A549 (cell line): ENCODE measurements around the gene PEX14. TPM values are rescaled to one million over a fixed set of nuclear protein-coding genes. Genes with fewer than 3 reads are reported as not detected.

Source experiments
- ATAC-seq, 2 experiments: fragments of 200-7000 bp in 1 of 2; fragments of >200 bp in 1 of 2; cut with Nextera tagmentation in 1 of 2; cut with Tn5 transposase in 1 of 2; 3 replicates each; pipeline versions ENCODE4 v1.8.0 to v1.9.1; 2018 to 2020; ENCODE audit warnings: mild to moderate bottlenecking in 1 of 2, moderate library complexity in 1 of 2
- CTCF ChIA-PET: fragments of 300-600 bp; sonication (Branson Sonifier 250); formaldehyde crosslinking; extraction: SDS; loops from one replicate; lab custom pipeline; 2021; ENCODE audit warnings: antibody characterized with exemption, inconsistent platforms; lab: Yijun Ruan, JAX
- POLR2A ChIA-PET: fragments of 350-600 bp; formaldehyde crosslinking; extraction: SDS; loops from one replicate; lab custom pipeline; 2021; ENCODE audit warnings: antibody characterized with exemption, inconsistent platforms; lab: Yijun Ruan, JAX
- DNase-seq, 2 experiments: peaks; one replicate each; pipeline versions ENCODE4 v3.0.0 to v3.0.0-alpha.2; 2011 to 2016; ENCODE audit warnings: low read depth in 1 of 2, low spot score in 1 of 2
- FAIRE-seq: peaks from 2 replicates; lab custom pipeline; 2011; peaks lifted over from hg19 to GRCh38; lab: Jason Lieb, UNC
- H3K27ac ChIP-seq, 2 experiments: fragments of >200 bp; sonication (Bioruptor Twin); formaldehyde crosslinking; 3 replicates each; pipeline ENCODE4 v1.5.1; 2016 to 2017
- H3K4me1 ChIP-seq: fragments of >200 bp; sonication (Bioruptor Twin); formaldehyde crosslinking; 3 replicates; pipeline ENCODE4 v1.6.1; 2016
- H3K4me2 ChIP-seq: fragments of >200 bp; sonication (Bioruptor Twin); formaldehyde crosslinking; 3 replicates; pipeline ENCODE4 v1.6.1; 2016
- H3K4me3 ChIP-seq: fragments of >200 bp; sonication (Bioruptor Twin); formaldehyde crosslinking; 3 replicates; pipeline ENCODE4 v1.5.1; 2016
- H3K9me3 ChIP-seq: fragments of >200 bp; sonication (Bioruptor Twin); formaldehyde crosslinking; 3 replicates; pipeline ENCODE4 v1.6.1; 2016
- BCL3 ChIP-seq: fragments of >200 bp; sonication (Bioruptor Twin); formaldehyde crosslinking; IDR thresholded peaks from 3 replicates; pipeline ENCODE4 v1.6.1; 2016
- CEBPB ChIP-seq, 2 experiments: fragments of >200 bp in 1 of 2; sonication (Bioruptor Twin) in 1 of 2; formaldehyde crosslinking in 1 of 2; IDR thresholded peaks; 2 replicates each; pipeline ENCODE4 v1.6.1; 2012 to 2016
- CTCF ChIP-seq: fragments of >200 bp; sonication (Bioruptor Twin); formaldehyde crosslinking; IDR thresholded peaks from 3 replicates; pipeline ENCODE4 v1.5.1; 2016
- EP300 ChIP-seq, 2 experiments: fragments of >200 bp; sonication (Bioruptor Twin); formaldehyde crosslinking; IDR thresholded peaks; 2 replicates in 1 of 2; 3 replicates in 1 of 2; pipeline ENCODE4 v1.6.1; 2016 to 2017
- ESRRA ChIP-seq: fragments of 150-350 bp; IDR thresholded peaks from 2 replicates; pipeline ENCODE4 v1.6.1; 2014; ENCODE audit warnings: mild to moderate bottlenecking, low read length, borderline replicate concordance
- FOSL2 ChIP-seq, 2 experiments: fragments of 450-650 bp in 1 of 2; fragments of >200 bp in 1 of 2; sonication (Bioruptor Twin) in 1 of 2; formaldehyde crosslinking; IDR thresholded peaks; 2 replicates each; pipeline versions ENCODE4 v1.5.0 to v1.6.1; 2016 to 2020; ENCODE audit warnings: mild to moderate bottlenecking in 1 of 2, moderate library complexity in 1 of 2
- HEYL ChIP-seq: fragments of 250-450 bp; sonication (Bioruptor Pico); IDR thresholded peaks from 2 replicates; pipeline ENCODE4 v1.8.0; 2021; ENCODE audit warnings: mild to moderate bottlenecking, moderate library complexity
- HOXA7 ChIP-seq: fragments of 250-450 bp; sonication (Bioruptor Pico); IDR thresholded peaks from 2 replicates; pipeline ENCODE4 v1.5.0; 2020; ENCODE audit warnings: mild to moderate bottlenecking, moderate library complexity
- HOXB5 ChIP-seq: fragments of 250-450 bp; sonication (Bioruptor Pico); IDR thresholded peaks from 2 replicates; pipeline ENCODE4 v1.5.0; 2020; ENCODE audit warnings: mild to moderate bottlenecking, moderate library complexity
- JUN ChIP-seq, 2 experiments: fragments of >200 bp; sonication (Bioruptor Twin); formaldehyde crosslinking; IDR thresholded peaks; 2 replicates in 1 of 2; 3 replicates in 1 of 2; pipeline ENCODE4 v1.6.1; 2016 to 2017
- JUNB ChIP-seq: fragments of >200 bp; sonication (Bioruptor Twin); formaldehyde crosslinking; IDR thresholded peaks from 2 replicates; pipeline ENCODE4 v1.6.1; 2016
- KDM1A ChIP-seq: fragments of 200-600 bp; sonication (generic); IDR thresholded peaks from 2 replicates; pipeline ENCODE4 v1.6.1; 2016; ENCODE audit warnings: low read depth, mild to moderate bottlenecking
- PHF8 ChIP-seq: fragments of 200-600 bp; sonication (generic); IDR thresholded peaks from 2 replicates; pipeline ENCODE4 v1.6.1; 2016; ENCODE audit warnings: low read depth, mild to moderate bottlenecking, antibody characterized with exemption, moderate library complexity, borderline replicate concordance
- RCOR1 ChIP-seq: fragments of 150-350 bp; IDR thresholded peaks from 2 replicates; pipeline ENCODE4 v1.6.1; 2014; ENCODE audit warnings: antibody characterized with exemption, low read length, low read depth
- RFX5 ChIP-seq: fragments of 450-650 bp; IDR thresholded peaks from 2 replicates; pipeline ENCODE4 v1.7.1; 2014; ENCODE audit warnings: antibody characterized with exemption, mild to moderate bottlenecking, moderate library complexity
- SMC3 ChIP-seq: fragments of >200 bp; sonication (Bioruptor Twin); formaldehyde crosslinking; IDR thresholded peaks from 3 replicates; pipeline ENCODE4 v1.6.1; 2018; ENCODE audit warnings: inconsistent platforms
- SREBF2 ChIP-seq: fragments of 450-650 bp; IDR thresholded peaks from 2 replicates; pipeline ENCODE4 v1.6.1; 2014; ENCODE audit warnings: mild to moderate bottlenecking, moderate library complexity
- TP53 ChIP-seq: fragments of 250-450 bp; sonication (Bioruptor Pico); IDR thresholded peaks from 2 replicates; pipeline ENCODE4 v1.5.0; 2021; ENCODE audit warnings: mild to moderate bottlenecking, moderate library complexity
- WGBS: methylation state at CpG from one replicate; pipeline ENCODE4 v1.1.6; 2017; ENCODE audit errors: missing lambda C conversion rate; 5-methylcytosine and 5-hydroxymethylcytosine counted together
- polyA plus RNA-seq, 4 experiments: library from polyadenylated mRNA; depleted of rRNA in 3 of 4; stranded (reverse); fragments of >200 nt; fragmentation: RNase III in 1 of 4; extraction: RNeasy Plus Mini Kit Qiagen cat#74134 plus additional on column Dnase treatment in 1 of 4; gene quantifications; 2 replicates in 3 of 4; 3 replicates in 1 of 4; pipeline ENCODE4 v1.2.3, GENCODE V29; 2011 to 2017
- TF ChIP-seq, protein P1 (sequence below): IDR thresholded peaks from 2 replicates; pipeline ENCODE4 v1.6.1; 2012
- TF ChIP-seq, protein P2 (sequence below): IDR thresholded peaks from 2 replicates; pipeline ENCODE4 v1.6.1; 2012; ENCODE audit warnings: low read depth, borderline replicate concordance

PEX14 gene
- polyA plus RNA-seq, 2 of the 4 experiments (the other 2 are of a cell fraction), result 7.7 to 15.0 TPM

DNA sequence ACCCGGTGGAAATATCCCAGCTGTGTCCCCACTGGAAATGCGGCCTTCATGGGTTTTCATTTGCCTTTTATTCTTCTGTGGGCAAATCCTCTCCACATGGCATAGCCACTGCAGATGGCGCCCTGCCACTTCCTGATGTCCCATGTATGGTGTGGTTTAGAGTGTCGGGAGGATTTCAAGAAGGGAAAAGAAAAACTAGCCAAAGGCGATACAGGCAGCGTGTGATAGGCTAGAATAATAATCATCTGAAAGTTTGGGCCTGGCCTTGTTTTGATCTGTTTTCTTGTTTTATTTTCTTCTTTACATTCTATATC, 123.6 kb downstream of the PEX14 start (continued):
- TF ChIP-seq CTCF, result peak; percentile 17; the same call in 1 of the 3 replicates
- no peak for TF ChIP-seq HOXA7
- TF ChIP-seq HOXB5, result no peak
- TF ChIP-seq CEBPB (IDR thresholded peaks at IDR 0.05), result no peak
- no peak for TF ChIP-seq PHF8
- 0 out of 3 replicates have a peak, but pooled peaks have one; percentile 7 for TF ChIP-seq SMC3
- no peak for TF ChIP-seq KDM1A

DNA sequence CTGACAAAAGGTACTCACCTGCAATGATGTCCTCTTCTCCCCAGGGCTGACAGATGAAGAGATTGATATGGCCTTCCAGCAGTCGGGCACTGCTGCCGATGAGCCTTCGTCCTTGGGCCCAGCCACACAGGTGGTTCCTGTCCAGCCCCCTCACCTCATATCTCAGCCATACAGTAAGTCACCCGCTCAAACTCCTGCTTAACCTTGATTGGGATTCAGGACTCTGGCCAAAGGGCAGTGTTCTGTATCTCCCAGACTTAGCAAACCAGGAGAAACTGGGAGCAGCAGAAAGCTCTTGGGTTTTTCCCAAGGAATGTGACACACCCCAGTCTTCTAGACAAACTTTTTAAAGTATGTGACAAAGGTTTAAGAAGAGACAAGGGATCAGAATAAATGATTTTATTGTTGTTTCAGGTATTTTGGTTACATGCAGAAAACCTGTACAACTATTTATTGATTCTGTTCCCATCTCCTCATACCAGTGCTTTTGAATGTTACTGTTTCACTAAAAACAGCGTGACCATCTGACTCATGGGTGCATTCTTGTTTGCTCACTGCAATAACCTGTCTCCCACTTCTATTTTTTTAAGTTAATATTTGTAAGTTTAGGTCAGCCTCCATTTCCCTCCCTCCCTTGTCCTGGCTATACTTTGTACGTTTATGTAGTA, 124.6 kb downstream of the PEX14 start:
- H3K9me3 ChIP-seq, result no peaks in the 10 kb centered on the region
- ChIA-PET POLR2A (no interaction called here), CTCF (interaction anchor here (1.0 kb wide), 3 partner anchors 13 to 92 kb away, joined by 3 read pairs; no protein-coding TSS in a partner anchor)
- FAIRE-seq (no peak), DNase-seq (peak; percentile 63 to 81), ATAC-seq (peak; percentile 85 to 91)
- H3K4me2 ChIP-seq, result peak overlapping the region; percentile 79
- H3K4me1 ChIP-seq, result peaks cover 59% of the 10 kb centered on the region
- peak overlapping the region; percentile 20; the same call in 2 of the 3 replicates for H3K4me3 ChIP-seq
- TF ChIP-seq, protein P1, sequence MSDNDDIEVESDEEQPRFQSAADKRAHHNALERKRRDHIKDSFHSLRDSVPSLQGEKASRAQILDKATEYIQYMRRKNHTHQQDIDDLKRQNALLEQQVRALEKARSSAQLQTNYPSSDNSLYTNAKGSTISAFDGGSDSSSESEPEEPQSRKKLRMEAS, result peak; percentile 51; the same call in 1 of the 2 replicates
- TF ChIP-seq HOXB5, result 0 out of 2 replicates have a peak, but pooled peaks have one; percentile 44
- TF ChIP-seq RCOR1, result no peak
- no peak for TF ChIP-seq SREBF2
- TF ChIP-seq EP300 (IDR thresholded peaks at IDR 0.05), result peak in 1 of 2 experiments; percentile 40; a peak in 2 of 5 replicates
- TF ChIP-seq CEBPB (IDR thresholded peaks at IDR 0.05), result peak in 1 of 2 experiments; percentile 66; a peak in 2 of 4 replicates
- peak in 1 of 2 experiments; percentile 50; a peak in 1 of 5 replicates for TF ChIP-seq JUN (IDR thresholded peaks at IDR 0.05)
- TF ChIP-seq JUNB, result peak; percentile 51; the same call in 1 of the 2 replicates
- peak; percentile 47; the same call in 1 of the 2 replicates for TF ChIP-seq ESRRA
- peak; percentile 76 for TF ChIP-seq FOSL2 (IDR thresholded peaks at IDR 0.05)
- peak; percentile 91 for TF ChIP-seq FOSL2 (CRISPR knock-in tag; IDR thresholded peaks at IDR 0.05)
- TF ChIP-seq RFX5, result no peak
- no peak for TF ChIP-seq TP53 (CRISPR knock-in tag)
- TF ChIP-seq BCL3, result no peak
- TF ChIP-seq, protein P2, sequence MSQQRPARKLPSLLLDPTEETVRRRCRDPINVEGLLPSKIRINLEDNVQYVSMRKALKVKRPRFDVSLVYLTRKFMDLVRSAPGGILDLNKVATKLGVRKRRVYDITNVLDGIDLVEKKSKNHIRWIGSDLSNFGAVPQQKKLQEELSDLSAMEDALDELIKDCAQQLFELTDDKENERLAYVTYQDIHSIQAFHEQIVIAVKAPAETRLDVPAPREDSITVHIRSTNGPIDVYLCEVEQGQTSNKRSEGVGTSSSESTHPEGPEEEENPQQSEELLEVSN, result peak; percentile 67
- peak overlapping the region; percentile 88 to 92 for H3K27ac ChIP-seq
- 5% methylated on average over 6 of the region's 6 CpGs for WGBS

- H3K27ac ChIP-seq, result peak overlapping the region; percentile 40 to 92; a peak in 5 of 6 replicates
- H3K9me3 ChIP-seq, result no peaks in the 10 kb centered on the region
- FAIRE-seq (no peak), DNase-seq (no peak), ATAC-seq (no peak)
- CTCF ChIA-PET, result interaction anchor here (0.6 to 1.8 kb wide), 4 partner anchors 73 to 378 kb away, joined by 3 to 5 read pairs (median 4); no protein-coding TSS in a partner anchor
- H3K4me2 ChIP-seq, result no peak overlapping the region; the same call in 2 of the 3 replicates
- H3K4me3 ChIP-seq, result no peak overlapping the region
- 98% methylated on average over 6 of the region's 6 CpGs for WGBS
- POLR2A ChIA-PET, result no interaction called here
- H3K4me1 ChIP-seq, result peaks cover 51% of the 10 kb centered on the region
- TF ChIP-seq HEYL (CRISPR knock-in tag) (no peak), RFX5 (no peak)
Observed at GRCh38 chr1:10601342-10602070, 126.8 kb downstream of the PEX14 start.
